Body of pancreas (tissue), 4 donors: ENCODE data around the gene RBP5.

Experiments
- POLR2A ChIP-seq, 3 donors: fragments of 450-650 bp; IDR thresholded peaks; one replicate each; pipeline ENCODE4 v1.6.1; 2016; ENCODE audit warnings: antibody characterized with exemption in 3 of 3, mild to moderate bottlenecking in 2 of 3
- TF ChIP-seq, protein P1 (sequence below), 7 experiments: fragments of 450-650 bp in 4 of 7; fragments of 200-600 bp in 3 of 7; sonication (generic) in 3 of 7; IDR thresholded peaks; one replicate each; pipeline ENCODE4 v1.5.1; 2016 to 2019; ENCODE audit warnings: antibody characterized with exemption in 7 of 7

DNA sequence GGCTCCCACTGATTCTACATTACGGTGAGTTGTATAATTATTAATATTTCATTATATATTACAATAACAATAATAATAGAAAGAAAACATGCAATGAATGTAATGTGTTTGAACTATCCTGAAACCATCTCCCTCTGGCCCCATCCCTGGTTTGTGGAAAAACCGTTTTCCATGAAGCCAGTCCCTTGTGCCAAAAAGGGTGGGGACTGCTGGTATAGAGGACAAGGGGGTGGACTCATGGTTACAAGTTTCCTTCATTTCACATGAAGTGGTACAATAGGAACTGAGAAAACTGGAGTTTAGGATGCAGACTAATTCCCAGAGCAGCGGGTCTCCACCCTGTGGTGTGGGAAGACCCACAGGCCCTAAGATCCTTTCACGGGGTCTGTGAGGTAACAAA lies 16.6 kb downstream of the RBP5 start:
- no peak for TF ChIP-seq POLR2A (IDR thresholded peaks at IDR 0.05)
- TF ChIP-seq, protein P1, sequence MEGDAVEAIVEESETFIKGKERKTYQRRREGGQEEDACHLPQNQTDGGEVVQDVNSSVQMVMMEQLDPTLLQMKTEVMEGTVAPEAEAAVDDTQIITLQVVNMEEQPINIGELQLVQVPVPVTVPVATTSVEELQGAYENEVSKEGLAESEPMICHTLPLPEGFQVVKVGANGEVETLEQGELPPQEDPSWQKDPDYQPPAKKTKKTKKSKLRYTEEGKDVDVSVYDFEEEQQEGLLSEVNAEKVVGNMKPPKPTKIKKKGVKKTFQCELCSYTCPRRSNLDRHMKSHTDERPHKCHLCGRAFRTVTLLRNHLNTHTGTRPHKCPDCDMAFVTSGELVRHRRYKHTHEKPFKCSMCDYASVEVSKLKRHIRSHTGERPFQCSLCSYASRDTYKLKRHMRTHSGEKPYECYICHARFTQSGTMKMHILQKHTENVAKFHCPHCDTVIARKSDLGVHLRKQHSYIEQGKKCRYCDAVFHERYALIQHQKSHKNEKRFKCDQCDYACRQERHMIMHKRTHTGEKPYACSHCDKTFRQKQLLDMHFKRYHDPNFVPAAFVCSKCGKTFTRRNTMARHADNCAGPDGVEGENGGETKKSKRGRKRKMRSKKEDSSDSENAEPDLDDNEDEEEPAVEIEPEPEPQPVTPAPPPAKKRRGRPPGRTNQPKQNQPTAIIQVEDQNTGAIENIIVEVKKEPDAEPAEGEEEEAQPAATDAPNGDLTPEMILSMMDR (IDR thresholded peaks at IDR 0.05) = no peak
